8988T (cell line): Measurements from ENCODE around the gene PSMF1.
"Not testable (repeated sequence)": the region's sequence is repeated elsewhere in the genome, so short reads cannot be mapped to it uniquely, and the experiment has no call there.

Experiments
- DNase-seq: peaks from one replicate; pipeline ENCODE4 v3.0.0; 2011

The PSMF1 gene

GRCh38 chr20:1123666-1124065, 5.3 kb downstream of the PSMF1 start:
- no peak for DNase-seq

- no peak for DNase-seq
These were observed 6.0 kb downstream of the PSMF1 start for GRCh38 chr20:1124421-1124820.

GRCh38 chr20:1125277-1125676, 6.9 kb downstream of the PSMF1 start:
- DNase-seq: no peak

- no peak for DNase-seq
These were observed 9.4 kb downstream of the PSMF1 start for GRCh38 chr20:1127840-1128239.

- no peak for DNase-seq
These were observed 11.8 kb downstream of the PSMF1 start for GRCh38 chr20:1130058-1130694.

- no peak for DNase-seq
These were observed 12.4 kb downstream of the PSMF1 start for GRCh38 chr20:1130847-1131246.

- DNase-seq: no peak
These were observed 13.0 kb downstream of the PSMF1 start for GRCh38 chr20:1131354-1131753.

- DNase-seq: no peak
These were observed 16.0 kb downstream of the PSMF1 start for GRCh38 chr20:1134355-1134754.

- no peak for DNase-seq
These were observed 16.4 kb downstream of the PSMF1 start for GRCh38 chr20:1134836-1135235.

- DNase-seq: no peak
These were observed 18.8 kb downstream of the PSMF1 start for GRCh38 chr20:1137236-1137635.

- no peak for DNase-seq
These were observed 26.2 kb downstream of the PSMF1 start for GRCh38 chr20:1144401-1145172.

- no peak for DNase-seq
These were observed 28.6 kb downstream of the PSMF1 start for GRCh38 chr20:1146957-1147356.

GRCh38 chr20:1149812-1150211, 31.4 kb downstream of the PSMF1 start:
- not testable (repeated sequence) for DNase-seq

GRCh38 chr20:1150218-1150617, 31.8 kb downstream of the PSMF1 start:
- no peak for DNase-seq

GRCh38 chr20:1150968-1151367, 32.6 kb downstream of the PSMF1 start:
- no peak for DNase-seq

GRCh38 chr20:1154226-1154625, 35.8 kb downstream of the PSMF1 start:
- DNase-seq: no peak

GRCh38 chr20:1154691-1155090, 36.3 kb downstream of the PSMF1 start:
- DNase-seq: no peak

- DNase-seq: no peak
These were observed 36.9 kb downstream of the PSMF1 start for GRCh38 chr20:1155342-1155741.

GRCh38 chr20:1160496-1160895, 42.1 kb downstream of the PSMF1 start:
- no peak for DNase-seq

- no peak for DNase-seq
These were observed 42.6 kb downstream of the PSMF1 start for GRCh38 chr20:1160991-1161390.

- DNase-seq: no peak
These were observed 44.7 kb downstream of the PSMF1 start for GRCh38 chr20:1163105-1163504.

GRCh38 chr20:1163653-1164052, 45.3 kb downstream of the PSMF1 start:
- no peak for DNase-seq

GRCh38 chr20:1164871-1165270, 46.5 kb downstream of the PSMF1 start:
- no peak for DNase-seq

GRCh38 chr20:1165521-1165920, 47.1 kb downstream of the PSMF1 start:
- no peak for DNase-seq

- no peak for DNase-seq
These were observed 47.5 kb downstream of the PSMF1 start for GRCh38 chr20:1165941-1166340.
